OCI-LY1 (cell line): Measurements from ENCODE around the gene RAPGEF3.

ENCODE experiments used
- H2AFZ ChIP-seq: fragments of 200-600 bp; sonication (generic), shearing (Covaris generic); 2 replicates; pipeline ENCODE4 v1.6.0; 2014; ENCODE audit warnings: antibody characterized with exemption, mild to moderate bottlenecking, low read length
- H3F3A ChIP-seq: fragments of 200-600 bp; sonication (generic), shearing (Covaris generic); 2 replicates; pipeline ENCODE4 v1.6.0; 2014; ENCODE audit warnings: mild to moderate bottlenecking, antibody characterized with exemption, low read length, moderate library complexity; ENCODE audit not compliant: insufficient read depth
- H3K27ac ChIP-seq: fragments of 200-600 bp; sonication (generic); 2 replicates; pipeline ENCODE4 v1.5.1; 2014; ENCODE audit warnings: low read length, mixed run types, mild to moderate bottlenecking, low read depth; ENCODE audit not compliant: poor library complexity, severe bottlenecking
- H3K27me3 ChIP-seq: fragments of 200-600 bp; sonication (generic); 2 replicates; pipeline ENCODE4 v1.6.0; 2014; ENCODE audit warnings: antibody characterized with exemption, mild to moderate bottlenecking, low read length, moderate library complexity; ENCODE audit not compliant: insufficient read depth
- H3K36me3 ChIP-seq: fragments of 200-600 bp; sonication (generic); 2 replicates; pipeline ENCODE4 v1.6.1; 2014; ENCODE audit warnings: mild to moderate bottlenecking, antibody characterized with exemption, low read length, moderate library complexity, mixed read lengths; ENCODE audit not compliant: insufficient read depth
- H3K4me1 ChIP-seq: fragments of 200-600 bp; sonication (generic); 2 replicates; pipeline ENCODE4 v1.5.1; 2014; ENCODE audit warnings: mild to moderate bottlenecking, low read length, moderate library complexity; ENCODE audit not compliant: insufficient read depth, severe bottlenecking
- H3K4me2 ChIP-seq: fragments of 200-600 bp; sonication (generic), shearing (Covaris generic); 2 replicates; pipeline ENCODE4 v1.6.1; 2014; ENCODE audit warnings: low read length
- H3K4me3 ChIP-seq: fragments of 200-600 bp; sonication (generic); 2 replicates; pipeline ENCODE4 v1.5.1; 2014; ENCODE audit warnings: low read length, low read depth, mild to moderate bottlenecking, mixed read lengths; ENCODE audit not compliant: poor library complexity, severe bottlenecking
- H3K79me2 ChIP-seq: fragments of 200-600 bp; shearing (Covaris generic); 2 replicates; pipeline ENCODE4 v1.6.1; 2016; ENCODE audit warnings: mixed run types, low read length, mixed read lengths; ENCODE audit not compliant: insufficient read depth
- H3K9ac ChIP-seq: fragments of 200-600 bp; sonication (generic), shearing (Covaris generic); 2 replicates; pipeline ENCODE4 v1.6.1; 2014; ENCODE audit warnings: mild to moderate bottlenecking, low read length, mixed read lengths
- H3K9me2 ChIP-seq: fragments of 200-600 bp; sonication (generic), shearing (Covaris generic); 2 replicates; pipeline ENCODE4 v1.6.1; 2014; ENCODE audit warnings: low read depth, mild to moderate bottlenecking, low read length, mixed read lengths
- H3K9me3 ChIP-seq: fragments of 200-600 bp; shearing (Covaris generic); 2 replicates; pipeline ENCODE4 v1.6.1; 2014; ENCODE audit warnings: low read length, mixed read lengths
- H4K20me1 ChIP-seq: fragments of 200-600 bp; sonication (generic), shearing (Covaris generic); 2 replicates; pipeline ENCODE4 v1.6.0; 2016; ENCODE audit warnings: mild to moderate bottlenecking, low read length; ENCODE audit not compliant: insufficient read depth
- EZH2 ChIP-seq: fragments of 200-600 bp; sonication (generic), shearing (Covaris generic); IDR thresholded peaks from 2 replicates; pipeline ENCODE4 v1.8.0; 2017; ENCODE audit warnings: borderline replicate concordance, mixed run types, mild to moderate bottlenecking, antibody characterized with exemption, low read length, moderate library complexity, mixed read lengths
- TF ChIP-seq, protein P1 (sequence below): fragments of 200-600 bp; sonication (generic), shearing (Covaris generic); IDR thresholded peaks from 2 replicates; pipeline ENCODE4 v1.5.1; 2017; ENCODE audit warnings: mild to moderate bottlenecking, antibody characterized with exemption, low read length, moderate library complexity, mixed read lengths

The RAPGEF3 gene

GRCh38 chr12:47714826-47715386, 43.8 kb downstream of the RAPGEF3 start:
- no peak overlapping the region for H3K27ac ChIP-seq
- no peaks in the 10 kb centered on the region for H4K20me1 ChIP-seq
- H3K4me2 ChIP-seq: no peak overlapping the region
- no peaks in the 10 kb centered on the region for H3F3A ChIP-seq
- H3K9me2 ChIP-seq: no peaks in the 10 kb centered on the region
- H3K27me3 ChIP-seq: no peaks in the 10 kb centered on the region
- no peaks in the 10 kb centered on the region for H3K9me3 ChIP-seq
- H3K9ac ChIP-seq: no peak overlapping the region
- H3K4me3 ChIP-seq: no peak overlapping the region
- peaks cover 10% of the 10 kb centered on the region for H3K4me1 ChIP-seq
- H2AFZ ChIP-seq: no peak overlapping the region
- no peak for TF ChIP-seq EZH2
- TF ChIP-seq, protein P1, sequence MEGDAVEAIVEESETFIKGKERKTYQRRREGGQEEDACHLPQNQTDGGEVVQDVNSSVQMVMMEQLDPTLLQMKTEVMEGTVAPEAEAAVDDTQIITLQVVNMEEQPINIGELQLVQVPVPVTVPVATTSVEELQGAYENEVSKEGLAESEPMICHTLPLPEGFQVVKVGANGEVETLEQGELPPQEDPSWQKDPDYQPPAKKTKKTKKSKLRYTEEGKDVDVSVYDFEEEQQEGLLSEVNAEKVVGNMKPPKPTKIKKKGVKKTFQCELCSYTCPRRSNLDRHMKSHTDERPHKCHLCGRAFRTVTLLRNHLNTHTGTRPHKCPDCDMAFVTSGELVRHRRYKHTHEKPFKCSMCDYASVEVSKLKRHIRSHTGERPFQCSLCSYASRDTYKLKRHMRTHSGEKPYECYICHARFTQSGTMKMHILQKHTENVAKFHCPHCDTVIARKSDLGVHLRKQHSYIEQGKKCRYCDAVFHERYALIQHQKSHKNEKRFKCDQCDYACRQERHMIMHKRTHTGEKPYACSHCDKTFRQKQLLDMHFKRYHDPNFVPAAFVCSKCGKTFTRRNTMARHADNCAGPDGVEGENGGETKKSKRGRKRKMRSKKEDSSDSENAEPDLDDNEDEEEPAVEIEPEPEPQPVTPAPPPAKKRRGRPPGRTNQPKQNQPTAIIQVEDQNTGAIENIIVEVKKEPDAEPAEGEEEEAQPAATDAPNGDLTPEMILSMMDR: no peak
- no peaks in the 10 kb centered on the region for H3K36me3 ChIP-seq
- H3K79me2 ChIP-seq: no peaks in the 10 kb centered on the region

- no peak overlapping the region for H3K27ac ChIP-seq
- no peaks in the 10 kb centered on the region for H3K9me3 ChIP-seq
- peaks cover 35% of the 10 kb centered on the region for H3K4me1 ChIP-seq
- H3F3A ChIP-seq: no peaks in the 10 kb centered on the region
- H3K9me2 ChIP-seq: no peaks in the 10 kb centered on the region
- no peak overlapping the region for H3K4me3 ChIP-seq
- no peak overlapping the region for H2AFZ ChIP-seq
- no peak overlapping the region for H3K4me2 ChIP-seq
- H3K79me2 ChIP-seq: no peaks in the 10 kb centered on the region
- no peak overlapping the region for H3K9ac ChIP-seq
- H4K20me1 ChIP-seq: no peaks in the 10 kb centered on the region
- no peaks in the 10 kb centered on the region for H3K27me3 ChIP-seq
- TF ChIP-seq, protein P1: no peak
- TF ChIP-seq EZH2: no peak
- no peaks in the 10 kb centered on the region for H3K36me3 ChIP-seq
Measured at GRCh38 chr12:47712171-47712570, 46.5 kb downstream of the RAPGEF3 start.

DNA sequence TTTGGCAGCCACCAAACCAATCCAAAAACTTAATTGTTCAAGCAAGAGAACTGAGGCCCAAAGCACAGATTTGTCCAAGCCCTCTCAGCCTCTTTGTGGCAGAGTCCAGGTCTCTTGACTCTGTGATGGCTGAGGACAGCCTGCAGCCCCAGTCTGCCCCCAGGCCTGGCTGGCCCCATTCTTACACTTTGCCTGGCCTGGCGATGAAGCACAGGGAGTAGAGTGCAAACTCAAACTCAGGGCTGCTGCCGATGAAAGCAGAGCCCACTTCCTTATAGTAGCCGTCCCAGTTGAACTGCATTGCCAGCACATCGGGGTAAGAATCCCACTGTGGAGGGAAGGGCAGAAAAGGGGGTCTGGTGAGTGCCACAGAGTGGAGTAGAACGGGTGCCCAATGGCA, 47.2 kb downstream of the RAPGEF3 start:
- H3K27ac ChIP-seq: no peak overlapping the region
- no peaks in the 10 kb centered on the region for H3F3A ChIP-seq
- H3K4me2 ChIP-seq: no peak overlapping the region
- H3K4me1 ChIP-seq: peaks cover 40% of the 10 kb centered on the region
- no peak overlapping the region for H2AFZ ChIP-seq
- no peak overlapping the region for H3K4me3 ChIP-seq
- peaks cover 4% of the 10 kb centered on the region for H3K79me2 ChIP-seq
- H4K20me1 ChIP-seq: no peaks in the 10 kb centered on the region
- no peak overlapping the region for H3K9ac ChIP-seq
- TF ChIP-seq, protein P1: no peak
- H3K36me3 ChIP-seq: no peaks in the 10 kb centered on the region
- H3K9me3 ChIP-seq: no peaks in the 10 kb centered on the region
- H3K9me2 ChIP-seq: no peaks in the 10 kb centered on the region
- no peaks in the 10 kb centered on the region for H3K27me3 ChIP-seq
